GM21528 (cell line): ENCODE results near the gene PAX6.
"Not testable (repeated sequence)": the region's sequence is repeated elsewhere in the genome, so short reads cannot be mapped to it uniquely, and the experiment has no call there.

Experiments
- ATAC-seq: cut with Tn5 transposase; IDR thresholded peaks from one replicate; pipeline ENCODE4 v1.9.1; 2021; ENCODE audit warnings: mild to moderate bottlenecking, moderate library complexity; ENCODE audit not compliant: unreplicated experiment, low FRiP score

PAX6 gene

GRCh38 chr11:31779374-31779791 is 31.7 kb downstream of the PAX6 start:
- no peak for ATAC-seq

GRCh38 chr11:31772412-31772811 is 38.7 kb downstream of the PAX6 start:
- ATAC-seq: no peak

GRCh38 chr11:31770011-31770700 is 41.0 kb downstream of the PAX6 start:
- no peak for ATAC-seq

- ATAC-seq: no peak
Measured at GRCh38 chr11:31768749-31769640, 42.1 kb downstream of the PAX6 start.

- no peak for ATAC-seq
Measured at GRCh38 chr11:31767685-31768084, 43.4 kb downstream of the PAX6 start.

- ATAC-seq: no peak
Measured at GRCh38 chr11:31767066-31767465, 44.1 kb downstream of the PAX6 start.

- ATAC-seq: no peak
Measured at GRCh38 chr11:31764766-31765165, 46.4 kb downstream of the PAX6 start.

GRCh38 chr11:31764261-31764660 is 46.9 kb downstream of the PAX6 start:
- ATAC-seq: no peak

GRCh38 chr11:31763296-31763695 is 47.8 kb downstream of the PAX6 start:
- ATAC-seq: no peak

- no peak for ATAC-seq
Measured at GRCh38 chr11:31761636-31762035, 49.5 kb downstream of the PAX6 start.

GRCh38 chr11:31757260-31757835 is 53.8 kb downstream of the PAX6 start:
- ATAC-seq: no peak

GRCh38 chr11:31747581-31747980 is 63.5 kb downstream of the PAX6 start:
- ATAC-seq: no peak

- not testable (repeated sequence) for ATAC-seq
Measured at GRCh38 chr11:31740731-31741368, 70.3 kb downstream of the PAX6 start.

- ATAC-seq: no peak
Measured at GRCh38 chr11:31740131-31740530, 71.0 kb downstream of the PAX6 start.
